ENCODE results near the gene ACADL.

DNA sequence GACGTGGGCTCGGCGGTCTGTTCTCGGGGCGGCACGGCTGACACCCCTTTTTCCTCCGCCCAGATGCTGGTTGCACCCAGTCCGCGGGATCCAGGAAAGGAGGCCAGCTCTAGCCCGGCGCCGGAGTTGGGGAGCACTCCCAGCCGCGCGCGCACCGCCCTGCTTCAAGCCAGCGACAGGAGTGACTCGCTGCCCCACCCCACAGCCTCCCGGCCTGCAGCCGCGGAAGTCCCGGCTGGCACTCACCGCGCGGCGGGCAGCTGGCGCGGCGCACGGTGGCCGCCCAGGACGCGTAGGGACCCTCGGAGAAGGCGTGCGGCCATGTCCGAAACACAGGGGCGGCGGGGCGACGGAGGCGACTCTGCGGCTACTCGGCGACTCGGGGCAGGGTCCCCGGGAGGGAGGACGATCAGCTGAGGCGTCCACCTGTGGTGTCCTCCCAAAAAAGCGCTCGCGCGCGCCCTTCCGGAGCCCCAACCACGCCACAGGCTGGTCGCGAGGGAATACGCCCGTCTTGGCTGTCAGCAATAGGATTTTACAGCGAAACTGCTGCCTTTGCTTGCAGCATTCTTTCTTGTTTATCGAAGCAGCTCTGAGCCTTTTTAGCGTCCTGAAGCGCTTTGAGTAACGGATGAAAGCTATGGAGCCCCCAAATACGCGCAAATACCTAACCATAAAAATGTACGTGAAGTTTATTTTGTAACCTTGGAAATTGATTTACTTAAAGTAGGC, at the start of gene ACADL:
- TF ChIP-seq, protein P1, sequence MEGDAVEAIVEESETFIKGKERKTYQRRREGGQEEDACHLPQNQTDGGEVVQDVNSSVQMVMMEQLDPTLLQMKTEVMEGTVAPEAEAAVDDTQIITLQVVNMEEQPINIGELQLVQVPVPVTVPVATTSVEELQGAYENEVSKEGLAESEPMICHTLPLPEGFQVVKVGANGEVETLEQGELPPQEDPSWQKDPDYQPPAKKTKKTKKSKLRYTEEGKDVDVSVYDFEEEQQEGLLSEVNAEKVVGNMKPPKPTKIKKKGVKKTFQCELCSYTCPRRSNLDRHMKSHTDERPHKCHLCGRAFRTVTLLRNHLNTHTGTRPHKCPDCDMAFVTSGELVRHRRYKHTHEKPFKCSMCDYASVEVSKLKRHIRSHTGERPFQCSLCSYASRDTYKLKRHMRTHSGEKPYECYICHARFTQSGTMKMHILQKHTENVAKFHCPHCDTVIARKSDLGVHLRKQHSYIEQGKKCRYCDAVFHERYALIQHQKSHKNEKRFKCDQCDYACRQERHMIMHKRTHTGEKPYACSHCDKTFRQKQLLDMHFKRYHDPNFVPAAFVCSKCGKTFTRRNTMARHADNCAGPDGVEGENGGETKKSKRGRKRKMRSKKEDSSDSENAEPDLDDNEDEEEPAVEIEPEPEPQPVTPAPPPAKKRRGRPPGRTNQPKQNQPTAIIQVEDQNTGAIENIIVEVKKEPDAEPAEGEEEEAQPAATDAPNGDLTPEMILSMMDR (IDR thresholded peaks at IDR 0.05; ENCODE audit: low read depth, low read length) = no peak
- TF ChIP-seq EZH2phosphoT487 (IDR thresholded peaks at IDR 0.05; ENCODE audit: low read depth) = no peak

Measured in OCI-LY3 (cell line).